Stimulated activated naive CD4-positive, alpha-beta T cell (primary cell): ENCODE results near the gene MTRF1.

ENCODE experiments used
- DNase-seq, 6 experiments: peaks; one replicate each; lab custom pipeline; 2025; lab: John Stamatoyannopoulos, UW

The MTRF1 gene

GRCh38 chr13:41263261-41263971 lies at the start of gene MTRF1:
TSS of gene MTRF1 (minus strand) at chr13:41263576. CDS start at chr13:41260907, 2,669 bp downstream.
- peak; percentile 65 to 92 (median 83) for DNase-seq

- DNase-seq = no peak
Measured at GRCh38 chr13:41313117-41313516, 49.7 kb upstream of the MTRF1 start.

- DNase-seq = peak in 2 of 6 experiments; percentile 19 to 35
Measured at GRCh38 chr13:41312176-41312500, 48.8 kb upstream of the MTRF1 start.

GRCh38 chr13:41311406-41312175 lies 48.2 kb upstream of the MTRF1 start:
- DNase-seq = peak; percentile 15 to 62 (median 47)

- DNase-seq = peak; percentile 83 to 95 (median 92)
Measured at GRCh38 chr13:41310963-41311405, 47.6 kb upstream of the MTRF1 start, which contains the start of gene NAA16. TSS of gene NAA16 (plus strand) at chr13:41311267. CDS start at chr13:41311529, 262 bp downstream.

GRCh38 chr13:41307884-41308640 lies 44.7 kb upstream of the MTRF1 start:
- DNase-seq = no peak

GRCh38 chr13:41306271-41307145 lies 43.1 kb upstream of the MTRF1 start:
- DNase-seq = no peak

GRCh38 chr13:41304551-41304950 lies 41.2 kb upstream of the MTRF1 start:
- DNase-seq = no peak

- no peak for DNase-seq
Measured at GRCh38 chr13:41302743-41303142, 39.4 kb upstream of the MTRF1 start.

GRCh38 chr13:41299316-41300094 lies 36.1 kb upstream of the MTRF1 start:
- no peak for DNase-seq

- DNase-seq = no peak
Measured at GRCh38 chr13:41296879-41297646, 33.7 kb upstream of the MTRF1 start.

- DNase-seq = no peak
Measured at GRCh38 chr13:41295973-41296372, 32.6 kb upstream of the MTRF1 start.

- no peak for DNase-seq
Measured at GRCh38 chr13:41294914-41295313, 31.5 kb upstream of the MTRF1 start.

- no peak for DNase-seq
Measured at GRCh38 chr13:41293272-41293671, 29.9 kb upstream of the MTRF1 start.

- DNase-seq = no peak
Measured at GRCh38 chr13:41291246-41291645, 27.9 kb upstream of the MTRF1 start.

GRCh38 chr13:41289463-41289881 lies 26.1 kb upstream of the MTRF1 start:
- no peak for DNase-seq

GRCh38 chr13:41286370-41286769 lies 23.0 kb upstream of the MTRF1 start:
- DNase-seq = peak in 3 of 6 experiments; percentile 53 to 72 (median 70)

GRCh38 chr13:41284512-41285288 lies 21.3 kb upstream of the MTRF1 start:
- DNase-seq = no peak

GRCh38 chr13:41282129-41282571 lies 18.8 kb upstream of the MTRF1 start:
- no peak for DNase-seq
